Hematopoietic multipotent progenitor cell treated with erythropoietin and hydrocortisone succinate and interleukin-3 and kit ligand, for 17 days (in vitro differentiated cells): Measurements from ENCODE around the gene RPS16.
"Not testable (repeated sequence)": the region's sequence is repeated elsewhere in the genome, so short reads cannot be mapped to it uniquely, and the experiment has no call there.

Experiments
- DNase-seq: peaks from one replicate; pipeline ENCODE4 v3.0.0-alpha.2; 2015; ENCODE audit warnings: low spot score

RPS16 gene

GRCh38 chr19:39435499-39436349, at the start of gene RPS16:
TSS of gene RPS16 (minus strand) at chr19:39435949. CDS start at chr19:39435895, 54 bp downstream.
- DNase-seq, result peak; percentile 98

GRCh38 chr19:39483141-39483540, 47.4 kb upstream of the RPS16 start:
- no peak for DNase-seq

- DNase-seq, result no peak
These were observed 45.9 kb upstream of the RPS16 start for GRCh38 chr19:39481676-39482075.

GRCh38 chr19:39481229-39481545, 45.4 kb upstream of the RPS16 start:
- DNase-seq, result no peak

GRCh38 chr19:39480337-39481228, 44.8 kb upstream of the RPS16 start, which contains the start of gene TIMM50:
TSS of gene TIMM50 (plus strand) at chr19:39480838. CDS start at chr19:39480854, 16 bp downstream.
- peak; percentile 94 for DNase-seq

GRCh38 chr19:39479916-39480315, 44.2 kb upstream of the RPS16 start:
- DNase-seq, result no peak

GRCh38 chr19:39479319-39479801, 43.6 kb upstream of the RPS16 start:
- not testable (repeated sequence) for DNase-seq

GRCh38 chr19:39475748-39476147, 40.0 kb upstream of the RPS16 start:
- no peak for DNase-seq

- DNase-seq, result peak; percentile 56
These were observed 38.4 kb upstream of the RPS16 start for GRCh38 chr19:39474139-39474620.

- DNase-seq, result no peak
These were observed 37.8 kb upstream of the RPS16 start for GRCh38 chr19:39473443-39473960.

- DNase-seq, result no peak
These were observed 37.1 kb upstream of the RPS16 start for GRCh38 chr19:39472746-39473442.

GRCh38 chr19:39471756-39472536, 36.2 kb upstream of the RPS16 start:
- DNase-seq, result no peak

GRCh38 chr19:39470724-39471339, 35.1 kb upstream of the RPS16 start:
- DNase-seq, result no peak

- DNase-seq, result no peak
These were observed 33.8 kb upstream of the RPS16 start for GRCh38 chr19:39469567-39469966.

- no peak for DNase-seq
These were observed 33.3 kb upstream of the RPS16 start for GRCh38 chr19:39469036-39469435.

- no peak for DNase-seq
These were observed 32.2 kb upstream of the RPS16 start for GRCh38 chr19:39467941-39468340.

- no peak for DNase-seq
These were observed 30.4 kb upstream of the RPS16 start for GRCh38 chr19:39465956-39466747.

GRCh38 chr19:39463403-39463802, 27.7 kb upstream of the RPS16 start:
- DNase-seq, result no peak

- DNase-seq, result not testable (repeated sequence)
These were observed 15.5 kb upstream of the RPS16 start for GRCh38 chr19:39451257-39451656.
